ENCODE measurements around the gene WDR4. TPM values are rescaled to one million over a fixed set of nuclear protein-coding genes. Genes with fewer than 3 reads are reported as not detected.

The WDR4 gene
- total and polyA plus RNA-seq, 9 of the 15 experiments (the other 6 are each of a cell fraction or from before 2014, with no cell fraction given) = 5.4 to 95.4 (median 32.1) TPM

DNA sequence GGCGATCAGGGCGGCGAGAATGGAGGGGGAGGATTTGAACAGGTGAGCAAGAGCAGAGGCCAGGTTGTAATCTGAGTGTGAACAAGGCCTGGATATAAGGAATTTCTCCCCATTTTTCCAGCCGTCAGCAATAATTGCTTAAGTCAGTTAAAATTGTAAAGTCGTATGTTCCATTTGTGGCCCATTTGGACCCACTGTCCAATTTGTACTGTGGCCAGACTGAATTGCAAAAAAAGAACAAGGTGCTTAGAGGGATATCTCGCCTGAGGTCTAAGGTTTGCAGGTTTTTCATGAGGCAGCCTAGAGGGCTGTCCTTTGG, 45.1 kb upstream of the WDR4 start (continued):
- TF ChIP-seq YY1 (IDR thresholded peaks at IDR 0.05; ENCODE audit: borderline replicate concordance in 1 of 3, control insufficient read depth in 1 of 3, extremely low read depth in 1 of 3, insufficient read depth in 3 of 3, insufficient read length in 1 of 3, insufficient replicate concordance in 2 of 3, low read depth in 1 of 3, low read length in 2 of 3) (no peak), DIDO1 (tag; IDR thresholded peaks at IDR 0.05; ENCODE audit: low read depth) (no peak), ZNF707 (CRISPR knock-in tag; conservative IDR thresholded peaks at IDR 0.05) (no peak), ZNF217 (CRISPR knock-in tag; IDR thresholded peaks at IDR 0.05) (no peak), OTX1 (CRISPR knock-in tag; IDR thresholded peaks at IDR 0.05) (0 out of 2 replicates have a peak, but pooled peaks have one; percentile 3), DPF2 (IDR thresholded peaks at IDR 0.05) (0 out of 2 replicates have a peak, but pooled peaks have one; percentile 10), HDAC6 (IDR thresholded peaks at IDR 0.05; ENCODE audit: low read depth, low read length) (no peak), RAD51 (IDR thresholded peaks at IDR 0.05; ENCODE audit: borderline replicate concordance, low read depth) (no peak), ZNF263 (CRISPR knock-in tag; IDR thresholded peaks at IDR 0.05; ENCODE audit: borderline replicate concordance) (no peak), BRD9 (IDR thresholded peaks at IDR 0.05; ENCODE audit: low read depth, partially characterized antibody) (no peak), KDM1A (IDR thresholded peaks at IDR 0.05) (no peak), ZBTB1 (CRISPR knock-in tag; IDR thresholded peaks at IDR 0.05; ENCODE audit: borderline replicate concordance, low read depth) (no peak), ELF4 (CRISPR knock-in tag; IDR thresholded peaks at IDR 0.05) (no peak), EGR1 (conservative IDR thresholded peaks at IDR 0.05) (no peak), ZBED1 (IDR thresholded peaks at IDR 0.05) (no peak), ZNF668 (CRISPR knock-in tag; IDR thresholded peaks at IDR 0.05) (no peak), PHF20 (IDR thresholded peaks at IDR 0.05; ENCODE audit: partially characterized antibody) (no peak)
- TF ChIP-seq, protein P1, sequence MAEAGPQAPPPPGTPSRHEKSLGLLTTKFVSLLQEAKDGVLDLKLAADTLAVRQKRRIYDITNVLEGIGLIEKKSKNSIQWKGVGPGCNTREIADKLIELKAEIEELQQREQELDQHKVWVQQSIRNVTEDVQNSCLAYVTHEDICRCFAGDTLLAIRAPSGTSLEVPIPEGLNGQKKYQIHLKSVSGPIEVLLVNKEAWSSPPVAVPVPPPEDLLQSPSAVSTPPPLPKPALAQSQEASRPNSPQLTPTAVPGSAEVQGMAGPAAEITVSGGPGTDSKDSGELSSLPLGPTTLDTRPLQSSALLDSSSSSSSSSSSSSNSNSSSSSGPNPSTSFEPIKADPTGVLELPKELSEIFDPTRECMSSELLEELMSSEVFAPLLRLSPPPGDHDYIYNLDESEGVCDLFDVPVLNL (CRISPR knock-in tag; IDR thresholded peaks at IDR 0.05; ENCODE audit: low read depth) = no peak
- TF ChIP-seq, protein P2, sequence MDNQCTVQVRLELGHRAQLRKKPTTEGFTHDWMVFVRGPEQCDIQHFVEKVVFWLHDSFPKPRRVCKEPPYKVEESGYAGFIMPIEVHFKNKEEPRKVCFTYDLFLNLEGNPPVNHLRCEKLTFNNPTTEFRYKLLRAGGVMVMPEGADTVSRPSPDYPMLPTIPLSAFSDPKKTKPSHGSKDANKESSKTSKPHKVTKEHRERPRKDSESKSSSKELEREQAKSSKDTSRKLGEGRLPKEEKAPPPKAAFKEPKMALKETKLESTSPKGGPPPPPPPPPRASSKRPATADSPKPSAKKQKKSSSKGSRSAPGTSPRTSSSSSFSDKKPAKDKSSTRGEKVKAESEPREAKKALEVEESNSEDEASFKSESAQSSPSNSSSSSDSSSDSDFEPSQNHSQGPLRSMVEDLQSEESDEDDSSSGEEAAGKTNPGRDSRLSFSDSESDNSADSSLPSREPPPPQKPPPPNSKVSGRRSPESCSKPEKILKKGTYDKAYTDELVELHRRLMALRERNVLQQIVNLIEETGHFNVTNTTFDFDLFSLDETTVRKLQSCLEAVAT (IDR thresholded peaks at IDR 0.05) = 0 out of 4 replicates have a peak, but pooled peaks of 1 of the 2 experiments have one; percentile 8
- TF ChIP-seq, protein P3, sequence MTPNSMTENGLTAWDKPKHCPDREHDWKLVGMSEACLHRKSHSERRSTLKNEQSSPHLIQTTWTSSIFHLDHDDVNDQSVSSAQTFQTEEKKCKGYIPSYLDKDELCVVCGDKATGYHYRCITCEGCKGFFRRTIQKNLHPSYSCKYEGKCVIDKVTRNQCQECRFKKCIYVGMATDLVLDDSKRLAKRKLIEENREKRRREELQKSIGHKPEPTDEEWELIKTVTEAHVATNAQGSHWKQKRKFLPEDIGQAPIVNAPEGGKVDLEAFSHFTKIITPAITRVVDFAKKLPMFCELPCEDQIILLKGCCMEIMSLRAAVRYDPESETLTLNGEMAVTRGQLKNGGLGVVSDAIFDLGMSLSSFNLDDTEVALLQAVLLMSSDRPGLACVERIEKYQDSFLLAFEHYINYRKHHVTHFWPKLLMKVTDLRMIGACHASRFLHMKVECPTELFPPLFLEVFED (CRISPR knock-in tag; conservative IDR thresholded peaks at IDR 0.05) = no peak
